ENCODE results near the gene GSTO1.

The GSTO1 gene

GRCh38 chr10:104258209-104258608 is 3.5 kb downstream of the GSTO1 start:
- H3K27me3 ChIP-seq (ENCODE audit: low read depth, low read length) = no peaks in the 10 kb centered on the region
- peaks cover 11% of the 10 kb centered on the region for H3K4me1 ChIP-seq (ENCODE audit: low read length)
- H3K27ac ChIP-seq (ENCODE audit: low read length) = no peak overlapping the region
- no peaks in the 10 kb centered on the region for H4K20me1 ChIP-seq (ENCODE audit: insufficient read depth, low read length)
- no peak overlapping the region for H2AFZ ChIP-seq (ENCODE audit: low read depth, low read length)
- H3K36me3 ChIP-seq (replicated peaks; ENCODE audit: low read depth, low read length) = peaks cover 21% of the 10 kb centered on the region
- no peaks in the 10 kb centered on the region for H3K9me3 ChIP-seq (ENCODE audit: insufficient read depth, low read length)
- no peak overlapping the region for H3K9ac ChIP-seq (ENCODE audit: low read length)
- H3K79me2 ChIP-seq (ENCODE audit: low read length) = peaks cover 35% of the 10 kb centered on the region
- no peak overlapping the region for H3K4me3 ChIP-seq (ENCODE audit: low read length)
- no peak for TF ChIP-seq EZH2phosphoT487 (IDR thresholded peaks at IDR 0.05; ENCODE audit: low read depth)
- no peak for TF ChIP-seq CTCF (IDR thresholded peaks at IDR 0.05; ENCODE audit: low read depth, low read length)
- H3K4me2 ChIP-seq (ENCODE audit: low read length) = no peak overlapping the region

GRCh38 chr10:104259456-104259855 is 4.8 kb downstream of the GSTO1 start:
- no peak overlapping the region for H2AFZ ChIP-seq (ENCODE audit: low read depth, low read length)
- peaks cover 21% of the 10 kb centered on the region for H3K36me3 ChIP-seq (replicated peaks; ENCODE audit: low read depth, low read length)
- no peak overlapping the region for H3K4me3 ChIP-seq (ENCODE audit: low read length)
- no peak overlapping the region for H3K9ac ChIP-seq (ENCODE audit: low read length)
- no peaks in the 10 kb centered on the region for H3K9me3 ChIP-seq (ENCODE audit: insufficient read depth, low read length)
- H3K79me2 ChIP-seq (ENCODE audit: low read length) = peaks cover 46% of the 10 kb centered on the region
- H3K4me1 ChIP-seq (ENCODE audit: low read length) = peaks cover 11% of the 10 kb centered on the region
- H3K27ac ChIP-seq (ENCODE audit: low read length) = no peak overlapping the region
- H4K20me1 ChIP-seq (ENCODE audit: insufficient read depth, low read length) = no peaks in the 10 kb centered on the region
- TF ChIP-seq EZH2phosphoT487 (IDR thresholded peaks at IDR 0.05; ENCODE audit: low read depth) = no peak
- TF ChIP-seq CTCF (IDR thresholded peaks at IDR 0.05; ENCODE audit: low read depth, low read length) = no peak
- H3K4me2 ChIP-seq (ENCODE audit: low read length) = no peak overlapping the region
- H3K27me3 ChIP-seq (ENCODE audit: low read depth, low read length) = no peaks in the 10 kb centered on the region

GRCh38 chr10:104259999-104260774 is 5.5 kb downstream of the GSTO1 start:
- Histone ChIP-seq H3K4me1 (ENCODE audit: low read length) (peaks cover 11% of the 10 kb centered on the region), H4K20me1 (ENCODE audit: insufficient read depth, low read length) (no peaks in the 10 kb centered on the region), H3K4me2 (ENCODE audit: low read length) (no peak overlapping the region), H3K9ac (ENCODE audit: low read length) (no peak overlapping the region), H3K4me3 (ENCODE audit: low read length) (no peak overlapping the region), H3K27me3 (ENCODE audit: low read depth, low read length) (no peaks in the 10 kb centered on the region), H3K79me2 (ENCODE audit: low read length) (peaks cover 45% of the 10 kb centered on the region), H2AFZ (ENCODE audit: low read depth, low read length) (no peak overlapping the region), H3K9me3 (ENCODE audit: insufficient read depth, low read length) (no peaks in the 10 kb centered on the region), H3K27ac (ENCODE audit: low read length) (no peak overlapping the region), H3K36me3 (replicated peaks; ENCODE audit: low read depth, low read length) (peaks cover 23% of the 10 kb centered on the region)
- no peak for TF ChIP-seq EZH2phosphoT487 (IDR thresholded peaks at IDR 0.05; ENCODE audit: low read depth)
- TF ChIP-seq CTCF (IDR thresholded peaks at IDR 0.05; ENCODE audit: low read depth, low read length) = no peak

- H3K4me3 ChIP-seq (ENCODE audit: low read length) = no peak overlapping the region
- H3K9ac ChIP-seq (ENCODE audit: low read length) = no peak overlapping the region
- H3K4me1 ChIP-seq (ENCODE audit: low read length) = peaks cover 9% of the 10 kb centered on the region
- H3K9me3 ChIP-seq (ENCODE audit: insufficient read depth, low read length) = no peaks in the 10 kb centered on the region
- no peak overlapping the region for H3K27ac ChIP-seq (ENCODE audit: low read length)
- no peak overlapping the region for H2AFZ ChIP-seq (ENCODE audit: low read depth, low read length)
- H3K36me3 ChIP-seq (replicated peaks; ENCODE audit: low read depth, low read length) = peaks cover 28% of the 10 kb centered on the region
- no peaks in the 10 kb centered on the region for H3K27me3 ChIP-seq (ENCODE audit: low read depth, low read length)
- no peaks in the 10 kb centered on the region for H4K20me1 ChIP-seq (ENCODE audit: insufficient read depth, low read length)
- TF ChIP-seq CTCF (IDR thresholded peaks at IDR 0.05; ENCODE audit: low read depth, low read length) (no peak), EZH2phosphoT487 (IDR thresholded peaks at IDR 0.05; ENCODE audit: low read depth) (no peak)
- no peak overlapping the region for H3K4me2 ChIP-seq (ENCODE audit: low read length)
- H3K79me2 ChIP-seq (ENCODE audit: low read length) = peaks cover 45% of the 10 kb centered on the region
These were observed 6.1 kb downstream of the GSTO1 start for GRCh38 chr10:104260775-104261115.

Data from OCI-LY3 (cell line).